WTC11 (cell line): ENCODE results near the gene PAN3. TPM values are rescaled to one million over a fixed set of nuclear protein-coding genes. Genes with fewer than 3 reads are reported as not detected.

Source experiments
- ATAC-seq: fragments of 200-7000 bp; cut with Tn5 transposase; 2 replicates; pipeline ENCODE4 v1.10.0; 2021; ENCODE audit warnings: mild to moderate bottlenecking, moderate library complexity
- CTCF ChIA-PET: fragments of 300-600 bp; sonication (Branson Sonifier 250); formaldehyde crosslinking; loops from one replicate; lab custom pipeline; 2021; ENCODE audit warnings: antibody characterized with exemption; lab: Charles Lee
- POLR2A ChIA-PET: fragments of 350-600 bp; sonication (Branson Sonifier 250); formaldehyde crosslinking; loops from one replicate; lab custom pipeline; 2021; ENCODE audit warnings: antibody characterized with exemption; lab: Charles Lee
- DNase-seq: peaks from one replicate; pipeline ENCODE4 v3.0.0; 2021; ENCODE audit warnings: low spot score
- H3K27ac Mint-ChIP-seq: 2 replicates; pipeline ENCODE4 v1.8.0; 2021; ENCODE audit warnings: mixed read lengths
- H3K27me3 Mint-ChIP-seq: 2 replicates; pipeline ENCODE4 v1.8.0; 2021; ENCODE audit warnings: low read depth, mild to moderate bottlenecking, moderate library complexity, mixed read lengths
- H3K36me3 Mint-ChIP-seq: 2 replicates; pipeline ENCODE4 v1.8.0; 2021; ENCODE audit warnings: mixed read lengths
- H3K4me1 Mint-ChIP-seq: 2 replicates; pipeline ENCODE4 v1.8.0; 2022; ENCODE audit warnings: mixed read lengths
- H3K4me3 Mint-ChIP-seq: 2 replicates; pipeline ENCODE4 v1.8.0; 2021; ENCODE audit warnings: mild to moderate bottlenecking, moderate library complexity, mixed read lengths
- H3K9me3 Mint-ChIP-seq: 2 replicates; pipeline ENCODE4 v1.8.0; 2021; ENCODE audit warnings: mixed read lengths
- CBFB ChIP-seq: sonication (generic); formaldehyde crosslinking; IDR thresholded peaks from 2 replicates; pipeline ENCODE4 v1.8.1; 2022; ENCODE audit warnings: mild to moderate bottlenecking, low read depth, missing genetic modification reagents
- CREM ChIP-seq: sonication (generic); formaldehyde crosslinking; IDR thresholded peaks from 2 replicates; pipeline ENCODE4 v1.8.1; 2022; ENCODE audit warnings: mild to moderate bottlenecking, missing genetic modification reagents, moderate library complexity
- ETV6 ChIP-seq: sonication (generic); formaldehyde crosslinking; IDR thresholded peaks from 2 replicates; pipeline ENCODE4 v1.8.1; 2022; ENCODE audit warnings: mild to moderate bottlenecking, missing genetic modification reagents
- GRHL2 ChIP-seq: fragments of 250-450 bp; sonication (Bioruptor Pico); IDR thresholded peaks from 2 replicates; pipeline ENCODE4 v1.8.0; 2022; ENCODE audit warnings: mild to moderate bottlenecking, moderate library complexity; ENCODE audit not compliant: insufficient replicate concordance, severe bottlenecking
- IRF2 ChIP-seq: sonication (generic); formaldehyde crosslinking; IDR thresholded peaks from 2 replicates; pipeline ENCODE4 v1.8.0; 2022; ENCODE audit warnings: low read depth, missing genetic modification reagents, borderline replicate concordance
- JUN ChIP-seq: sonication (generic); formaldehyde crosslinking; IDR thresholded peaks from 2 replicates; pipeline ENCODE4 v1.8.0; 2023; ENCODE audit warnings: mild to moderate bottlenecking, missing genetic modification reagents
- NFYB ChIP-seq: sonication (generic); formaldehyde crosslinking; conservative IDR thresholded peaks from 2 replicates; pipeline ENCODE4 v1.8.0; 2022; ENCODE audit warnings: low read depth, missing genetic modification reagents
- NR2C2 ChIP-seq: sonication (generic); formaldehyde crosslinking; IDR thresholded peaks from 2 replicates; pipeline ENCODE4 v1.8.0; 2022; ENCODE audit warnings: mild to moderate bottlenecking, missing genetic modification reagents
- NR3C1 ChIP-seq: sonication (generic); formaldehyde crosslinking; conservative IDR thresholded peaks from 2 replicates; pipeline ENCODE4 v1.8.1; 2023; ENCODE audit warnings: low read depth, mild to moderate bottlenecking, missing genetic modification reagents
- RELA ChIP-seq: sonication (generic); formaldehyde crosslinking; IDR thresholded peaks from 2 replicates; pipeline ENCODE4 v1.8.1; 2022; ENCODE audit warnings: missing genetic modification reagents, mild to moderate bottlenecking, borderline replicate concordance
- TCF7 ChIP-seq: sonication (generic); formaldehyde crosslinking; IDR thresholded peaks from 2 replicates; pipeline ENCODE4 v1.8.0; 2022; ENCODE audit warnings: mild to moderate bottlenecking, low read depth, missing genetic modification reagents, moderate library complexity
- TEAD1 ChIP-seq: sonication (generic); formaldehyde crosslinking; IDR thresholded peaks from 2 replicates; pipeline ENCODE4 v1.8.0; 2022; ENCODE audit warnings: mild to moderate bottlenecking, missing genetic modification reagents
- TEAD4 ChIP-seq: sonication (generic); formaldehyde crosslinking; IDR thresholded peaks from 2 replicates; pipeline ENCODE4 v1.8.0; 2022; ENCODE audit warnings: mild to moderate bottlenecking, missing genetic modification reagents
- USF2 ChIP-seq: sonication (generic); formaldehyde crosslinking; IDR thresholded peaks from 2 replicates; pipeline ENCODE4 v1.8.1; 2023; ENCODE audit warnings: mild to moderate bottlenecking, missing genetic modification reagents, moderate library complexity
- ZBTB21 ChIP-seq: sonication (generic); formaldehyde crosslinking; IDR thresholded peaks from 2 replicates; pipeline ENCODE4 v1.8.1; 2023; ENCODE audit warnings: mild to moderate bottlenecking, missing genetic modification reagents, borderline replicate concordance
- ZMAT4 ChIP-seq: fragments of 250-450 bp; sonication (Bioruptor Pico); IDR thresholded peaks from 2 replicates; pipeline ENCODE4 v1.9.0; 2021; ENCODE audit warnings: mild to moderate bottlenecking
- ZNF121 ChIP-seq: sonication (generic); formaldehyde crosslinking; IDR thresholded peaks from 2 replicates; pipeline ENCODE4 v1.8.0; 2023; ENCODE audit warnings: missing genetic modification reagents
- ZNF396 ChIP-seq: fragments of 250-450 bp; sonication (Bioruptor Pico); IDR thresholded peaks from 2 replicates; pipeline ENCODE4 v1.8.0; 2021; ENCODE audit warnings: mild to moderate bottlenecking, moderate library complexity, borderline replicate concordance
- total RNA-seq: library from RNA; stranded (reverse); gene quantifications from 3 replicates; pipeline ENCODE4 v1.2.3, GENCODE V29; 2021
- TF ChIP-seq, protein P1 (sequence below): sonication (generic); formaldehyde crosslinking; IDR thresholded peaks from 2 replicates; pipeline ENCODE4 v1.8.1; 2022; ENCODE audit warnings: low read depth, mild to moderate bottlenecking, moderate library complexity, missing genetic modification reagents, borderline replicate concordance
- TF ChIP-seq, protein P2 (sequence below): fragments of 250-450 bp; sonication (Bioruptor Pico); conservative IDR thresholded peaks from 2 replicates; pipeline ENCODE4 v1.9.0; 2021; ENCODE audit warnings: mild to moderate bottlenecking
- TF ChIP-seq, protein P3 (sequence below): fragments of 200-600 bp; IDR thresholded peaks from 2 replicates; pipeline ENCODE4 v1.8.0; 2022; ENCODE audit warnings: antibody characterized with exemption
- TF ChIP-seq, protein P4 (sequence below): sonication (generic); formaldehyde crosslinking; IDR thresholded peaks from 2 replicates; pipeline ENCODE4 v1.8.1; 2023; ENCODE audit warnings: mild to moderate bottlenecking, missing genetic modification reagents, borderline replicate concordance

The PAN3 gene
- total RNA-seq, 1 experiment from 2014 or later = 37.8 TPM

DNA sequence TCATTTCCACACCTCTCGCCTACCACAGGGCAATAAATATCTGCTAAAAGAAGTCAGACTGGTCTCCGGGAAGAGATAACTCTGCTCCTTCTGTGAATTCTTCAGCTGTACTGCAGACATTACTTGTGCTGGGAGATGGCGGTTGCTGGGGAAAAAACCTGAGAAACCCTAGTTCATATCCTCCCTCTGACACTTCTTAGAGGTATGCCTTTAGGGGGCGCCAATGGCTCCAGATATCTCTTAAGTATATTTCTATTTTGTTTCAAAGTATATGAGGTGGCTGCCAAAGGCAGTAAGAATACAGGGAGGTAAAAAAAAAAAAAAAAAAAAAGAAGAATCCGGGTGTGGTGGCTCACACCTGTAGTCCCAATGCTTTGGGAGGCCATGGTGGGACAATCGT is 175.2 kb downstream of the PAN3 start (continued):
- TF ChIP-seq, protein P1, sequence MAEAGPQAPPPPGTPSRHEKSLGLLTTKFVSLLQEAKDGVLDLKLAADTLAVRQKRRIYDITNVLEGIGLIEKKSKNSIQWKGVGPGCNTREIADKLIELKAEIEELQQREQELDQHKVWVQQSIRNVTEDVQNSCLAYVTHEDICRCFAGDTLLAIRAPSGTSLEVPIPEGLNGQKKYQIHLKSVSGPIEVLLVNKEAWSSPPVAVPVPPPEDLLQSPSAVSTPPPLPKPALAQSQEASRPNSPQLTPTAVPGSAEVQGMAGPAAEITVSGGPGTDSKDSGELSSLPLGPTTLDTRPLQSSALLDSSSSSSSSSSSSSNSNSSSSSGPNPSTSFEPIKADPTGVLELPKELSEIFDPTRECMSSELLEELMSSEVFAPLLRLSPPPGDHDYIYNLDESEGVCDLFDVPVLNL (CRISPR knock-in tag) = no peak
- TF ChIP-seq USF2 = no peak

- DNase-seq (no peak), ATAC-seq (no peak)
- Mint-ChIP-seq H3K9me3 (no peaks in the 10 kb centered on the region), H3K27ac (no peak overlapping the region), H3K27me3 (no peaks in the 10 kb centered on the region), H3K4me1 (no peaks in the 10 kb centered on the region), H3K4me3 (no peak overlapping the region), H3K36me3 (peaks cover 36% of the 10 kb centered on the region)
- TF ChIP-seq NR2C2 (CRISPR knock-in tag) (no peak), TEAD1 (CRISPR knock-in tag) (no peak), NR3C1 (no peak), TEAD4 (CRISPR knock-in tag) (no peak), JUN (no peak), ZMAT4 (CRISPR knock-in tag) (no peak), ZNF396 (no peak)
- TF ChIP-seq, protein P2, sequence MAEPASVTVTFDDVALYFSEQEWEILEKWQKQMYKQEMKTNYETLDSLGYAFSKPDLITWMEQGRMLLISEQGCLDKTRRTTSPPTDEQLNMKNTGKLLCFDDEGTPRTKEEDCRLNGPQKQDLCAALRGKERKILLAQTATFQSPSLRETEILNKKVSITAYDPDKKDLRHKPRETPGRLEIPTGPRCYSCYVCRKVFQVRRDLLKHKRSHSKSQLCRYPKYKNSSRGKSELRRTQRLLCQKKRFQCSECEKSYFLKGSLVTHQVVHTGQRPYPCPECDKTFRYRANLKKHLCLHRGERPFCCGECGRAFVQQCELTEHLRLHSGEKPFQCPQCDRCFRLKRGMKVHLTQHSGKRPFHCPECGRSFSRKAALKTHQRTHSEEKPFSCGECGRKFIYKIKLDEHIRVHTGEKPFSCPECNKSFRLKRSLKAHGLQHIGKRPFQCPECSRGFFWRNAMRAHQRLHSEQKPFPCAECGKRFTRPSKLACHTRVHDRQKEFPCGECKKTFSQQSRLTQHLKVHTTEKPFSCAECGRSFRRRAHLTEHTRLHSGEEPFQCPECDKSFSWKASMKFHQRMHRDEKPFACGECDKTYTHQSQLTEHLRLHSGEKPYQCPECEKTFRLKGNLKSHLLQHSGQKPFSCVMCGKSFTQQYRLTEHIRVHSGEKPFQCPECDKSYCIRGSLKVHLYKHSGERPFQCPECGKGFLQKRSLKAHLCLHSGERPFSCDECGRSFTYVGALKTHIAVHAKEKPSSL (CRISPR knock-in tag) = no peak
- ChIA-PET CTCF (interaction anchor here (0.9 to 3.4 kb wide), 7 partner anchors 10 to 482 kb away, joined by 3 to 13 read pairs (median 4); no protein-coding TSS in a partner anchor), POLR2A (no interaction called here)
These were observed 176.5 kb downstream of the PAN3 start for GRCh38 chr13:28314879-28315278.

DNA sequence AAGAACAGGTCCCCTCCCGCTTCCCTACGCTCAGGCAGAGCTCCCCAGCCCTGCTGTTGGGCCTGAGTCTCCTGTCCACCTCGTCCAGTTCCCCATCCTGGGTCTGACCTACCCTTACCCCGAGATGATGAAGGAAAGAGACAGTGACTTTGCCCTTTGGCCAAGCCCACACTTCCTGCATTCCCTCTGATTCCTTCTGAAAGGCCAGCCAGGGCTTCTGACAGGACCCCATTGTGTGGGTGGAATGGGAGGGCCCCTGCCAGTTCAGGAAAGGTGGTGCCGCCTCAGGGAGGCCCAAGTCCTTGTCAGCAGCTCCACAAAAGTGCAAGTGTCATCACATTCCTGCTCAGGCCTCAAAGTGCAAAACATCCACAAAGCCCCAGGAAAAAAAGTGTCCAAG is 177.8 kb downstream of the PAN3 start:
- H3K27me3 Mint-ChIP-seq = no peaks in the 10 kb centered on the region
- H3K27ac Mint-ChIP-seq = peak overlapping the region; percentile 51
- H3K36me3 Mint-ChIP-seq = peaks cover 46% of the 10 kb centered on the region
- ATAC-seq = no peak
- H3K9me3 Mint-ChIP-seq = no peaks in the 10 kb centered on the region
- no peak overlapping the region for H3K4me3 Mint-ChIP-seq
- CTCF ChIA-PET = interaction anchor here (3.4 kb wide), 1 partner anchor 9 kb away, joined by 13 read pairs; no protein-coding TSS in a partner anchor
- H3K4me1 Mint-ChIP-seq = no peaks in the 10 kb centered on the region
- DNase-seq = no peak
- POLR2A ChIA-PET = no interaction called here
- TF ChIP-seq GRHL2 (no peak), RELA (no peak), CBFB (no peak), NFYB (CRISPR knock-in tag) (no peak), ETV6 (CRISPR knock-in tag) (no peak), ZNF121 (CRISPR knock-in tag) (no peak), IRF2 (CRISPR knock-in tag) (no peak), TCF7 (no peak), ZBTB21 (no peak), CREM (no peak)
- TF ChIP-seq, protein P3, sequence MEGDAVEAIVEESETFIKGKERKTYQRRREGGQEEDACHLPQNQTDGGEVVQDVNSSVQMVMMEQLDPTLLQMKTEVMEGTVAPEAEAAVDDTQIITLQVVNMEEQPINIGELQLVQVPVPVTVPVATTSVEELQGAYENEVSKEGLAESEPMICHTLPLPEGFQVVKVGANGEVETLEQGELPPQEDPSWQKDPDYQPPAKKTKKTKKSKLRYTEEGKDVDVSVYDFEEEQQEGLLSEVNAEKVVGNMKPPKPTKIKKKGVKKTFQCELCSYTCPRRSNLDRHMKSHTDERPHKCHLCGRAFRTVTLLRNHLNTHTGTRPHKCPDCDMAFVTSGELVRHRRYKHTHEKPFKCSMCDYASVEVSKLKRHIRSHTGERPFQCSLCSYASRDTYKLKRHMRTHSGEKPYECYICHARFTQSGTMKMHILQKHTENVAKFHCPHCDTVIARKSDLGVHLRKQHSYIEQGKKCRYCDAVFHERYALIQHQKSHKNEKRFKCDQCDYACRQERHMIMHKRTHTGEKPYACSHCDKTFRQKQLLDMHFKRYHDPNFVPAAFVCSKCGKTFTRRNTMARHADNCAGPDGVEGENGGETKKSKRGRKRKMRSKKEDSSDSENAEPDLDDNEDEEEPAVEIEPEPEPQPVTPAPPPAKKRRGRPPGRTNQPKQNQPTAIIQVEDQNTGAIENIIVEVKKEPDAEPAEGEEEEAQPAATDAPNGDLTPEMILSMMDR = no peak
- TF ChIP-seq, protein P2 (CRISPR knock-in tag) = no peak
- TF ChIP-seq, protein P4, sequence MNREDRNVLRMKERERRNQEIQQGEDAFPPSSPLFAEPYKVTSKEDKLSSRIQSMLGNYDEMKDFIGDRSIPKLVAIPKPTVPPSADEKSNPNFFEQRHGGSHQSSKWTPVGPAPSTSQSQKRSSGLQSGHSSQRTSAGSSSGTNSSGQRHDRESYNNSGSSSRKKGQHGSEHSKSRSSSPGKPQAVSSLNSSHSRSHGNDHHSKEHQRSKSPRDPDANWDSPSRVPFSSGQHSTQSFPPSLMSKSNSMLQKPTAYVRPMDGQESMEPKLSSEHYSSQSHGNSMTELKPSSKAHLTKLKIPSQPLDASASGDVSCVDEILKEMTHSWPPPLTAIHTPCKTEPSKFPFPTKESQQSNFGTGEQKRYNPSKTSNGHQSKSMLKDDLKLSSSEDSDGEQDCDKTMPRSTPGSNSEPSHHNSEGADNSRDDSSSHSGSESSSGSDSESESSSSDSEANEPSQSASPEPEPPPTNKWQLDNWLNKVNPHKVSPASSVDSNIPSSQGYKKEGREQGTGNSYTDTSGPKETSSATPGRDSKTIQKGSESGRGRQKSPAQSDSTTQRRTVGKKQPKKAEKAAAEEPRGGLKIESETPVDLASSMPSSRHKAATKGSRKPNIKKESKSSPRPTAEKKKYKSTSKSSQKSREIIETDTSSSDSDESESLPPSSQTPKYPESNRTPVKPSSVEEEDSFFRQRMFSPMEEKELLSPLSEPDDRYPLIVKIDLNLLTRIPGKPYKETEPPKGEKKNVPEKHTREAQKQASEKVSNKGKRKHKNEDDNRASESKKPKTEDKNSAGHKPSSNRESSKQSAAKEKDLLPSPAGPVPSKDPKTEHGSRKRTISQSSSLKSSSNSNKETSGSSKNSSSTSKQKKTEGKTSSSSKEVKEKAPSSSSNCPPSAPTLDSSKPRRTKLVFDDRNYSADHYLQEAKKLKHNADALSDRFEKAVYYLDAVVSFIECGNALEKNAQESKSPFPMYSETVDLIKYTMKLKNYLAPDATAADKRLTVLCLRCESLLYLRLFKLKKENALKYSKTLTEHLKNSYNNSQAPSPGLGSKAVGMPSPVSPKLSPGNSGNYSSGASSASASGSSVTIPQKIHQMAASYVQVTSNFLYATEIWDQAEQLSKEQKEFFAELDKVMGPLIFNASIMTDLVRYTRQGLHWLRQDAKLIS (CRISPR knock-in tag) = no peak
